ENCODE data around the gene GRIA2.
"Not testable (repeated sequence)": the region's sequence is repeated elsewhere in the genome, so short reads cannot be mapped to it uniquely, and the experiment has no call there.

GRCh38 chr4:157180268-157180667 lies 40.3 kb upstream of the GRIA2 start:
- TF ChIP-seq EZH2, CTCF (IDR thresholded peaks at IDR 0.05): not testable (repeated sequence)
